T47D (cell line): Measurements from ENCODE around the gene MYO1B.

Experiments
- DNase-seq, 2 experiments: peaks; one replicate each; pipeline versions ENCODE4 v3.0.0 to v3.0.0-alpha.2; 2011 to 2012; ENCODE audit warnings: low read depth in 1 of 2, low spot score in 1 of 2
- JUND ChIP-seq: IDR thresholded peaks from 2 replicates; pipeline ENCODE4 v1.6.1; 2012; ENCODE audit warnings: low read depth
- in situ Hi-C: cut with HindIII; loops from 2 replicates; pipeline ENCODE4 v1.10.0; 2016; ENCODE audit warnings: low sequenced_read_pairs, low pct_unique_long_range_greater_than_20kb

MYO1B gene

DNA sequence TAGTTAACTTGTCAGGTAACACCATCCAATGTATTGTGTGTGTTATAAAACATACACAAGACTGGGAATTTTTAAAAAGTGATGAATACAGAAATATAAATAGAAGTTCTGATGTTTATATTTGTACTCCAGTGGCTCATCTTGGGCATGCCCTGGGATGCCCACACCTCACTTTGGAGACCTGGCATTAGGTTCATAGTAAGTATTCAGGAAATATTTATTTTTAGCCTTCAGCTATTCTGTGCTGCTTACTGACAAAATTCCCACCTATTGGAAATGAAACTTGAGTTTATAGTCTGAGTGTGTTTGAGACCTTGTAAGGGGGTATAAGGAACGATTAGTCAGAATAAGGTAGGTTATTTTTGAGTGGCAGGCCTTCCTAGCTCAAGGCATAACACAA, 67.5 kb downstream of the MYO1B start:
- no peak for DNase-seq
- in situ Hi-C loops, result no loop called here
- TF ChIP-seq JUND, result no peak

GRCh38 chr2:191314697-191315364, 69.6 kb downstream of the MYO1B start:
- no peak for TF ChIP-seq JUND
- no peak for DNase-seq
- in situ Hi-C loops, result no loop called here

DNA sequence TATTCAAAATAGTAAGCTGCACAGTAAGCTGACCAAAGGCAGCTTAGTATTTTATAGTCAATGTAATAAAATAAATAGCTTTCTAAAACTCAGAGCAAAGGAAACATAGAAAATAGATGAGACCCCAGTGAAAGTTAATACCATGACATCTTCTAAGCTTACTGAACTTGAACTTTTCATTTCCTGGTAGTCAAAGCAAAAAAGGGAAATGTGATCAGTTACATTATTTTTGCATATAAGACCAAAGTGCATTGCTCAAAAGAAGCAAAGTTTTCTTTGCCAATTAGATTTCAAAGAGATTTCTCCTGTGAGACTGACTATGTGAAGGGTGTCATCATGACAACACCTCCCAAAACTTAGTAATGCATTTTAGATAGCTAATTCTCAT, 70.2 kb downstream of the MYO1B start:
- no peak for TF ChIP-seq JUND
- in situ Hi-C loops, result no loop called here
- DNase-seq, result no peak

DNA sequence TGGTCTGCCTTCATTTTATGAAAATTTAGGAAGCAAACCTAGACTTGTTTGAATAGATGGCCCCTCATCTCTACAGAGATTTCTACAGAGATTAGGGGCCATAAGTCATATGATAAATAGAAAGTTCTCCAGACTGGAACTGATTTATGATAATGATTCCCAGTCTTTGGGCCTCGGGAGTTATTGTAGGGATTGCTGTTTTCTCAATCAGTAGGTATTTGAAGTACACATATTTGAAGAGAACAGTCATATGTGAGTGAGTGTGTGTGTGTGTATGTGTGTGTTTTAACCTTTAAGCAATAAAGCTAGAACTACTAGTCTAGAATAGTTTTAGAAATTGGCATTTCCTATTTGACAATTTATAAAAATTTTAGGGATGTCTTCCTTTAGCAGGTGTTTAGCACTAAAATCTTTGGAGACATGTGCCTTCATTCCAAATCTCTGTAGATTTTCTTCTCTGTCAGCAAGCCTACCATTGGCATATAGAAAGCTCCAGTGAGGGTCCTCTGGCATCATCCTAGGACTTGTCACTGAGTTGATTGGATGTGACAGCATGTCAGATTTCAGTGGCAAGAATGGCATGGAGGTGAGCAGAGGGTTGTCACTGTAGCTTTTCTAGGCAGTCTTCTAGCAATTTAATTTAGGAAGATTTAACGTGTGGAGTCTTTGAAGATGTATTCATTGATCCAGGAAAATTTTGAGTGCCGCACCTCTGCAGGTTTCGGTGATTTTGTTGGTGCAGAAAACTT, 71.2 kb downstream of the MYO1B start:
- no peak for DNase-seq
- no peak for TF ChIP-seq JUND
- in situ Hi-C loops, result no loop called here

- DNase-seq, result no peak
- no peak for TF ChIP-seq JUND
- in situ Hi-C loops, result no loop called here
These were observed 73.0 kb downstream of the MYO1B start for GRCh38 chr2:191318037-191318728.

- in situ Hi-C loops, result no loop called here
- DNase-seq, result peak in 1 of 2 experiments; percentile 69
- TF ChIP-seq JUND, result no peak
These were observed 73.5 kb downstream of the MYO1B start for GRCh38 chr2:191318729-191319078.

GRCh38 chr2:191319186-191319585, 74.0 kb downstream of the MYO1B start:
- in situ Hi-C loops, result no loop called here
- DNase-seq, result no peak
- no peak for TF ChIP-seq JUND

DNA sequence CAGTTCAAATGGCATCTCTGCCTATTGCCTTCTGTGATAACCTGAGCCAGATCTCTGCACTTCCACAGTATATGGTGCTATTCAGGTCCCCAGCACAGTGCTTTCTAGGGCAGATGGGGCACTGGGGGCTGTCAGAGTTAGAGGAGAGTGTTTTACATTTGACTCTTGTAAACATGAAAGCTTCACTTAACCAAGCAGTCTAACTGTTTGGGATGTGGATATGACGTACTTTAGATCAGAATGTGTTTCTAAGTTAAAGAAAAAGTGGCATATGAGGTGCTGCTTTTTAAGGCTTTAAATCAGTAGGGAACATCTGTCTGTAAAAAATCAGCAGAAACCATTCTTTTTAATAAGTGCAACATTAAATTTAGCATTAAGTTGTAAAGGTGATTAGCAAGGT, 75.7 kb downstream of the MYO1B start:
- DNase-seq, result no peak
- no peak for TF ChIP-seq JUND
- in situ Hi-C loops, result no loop called here

DNA sequence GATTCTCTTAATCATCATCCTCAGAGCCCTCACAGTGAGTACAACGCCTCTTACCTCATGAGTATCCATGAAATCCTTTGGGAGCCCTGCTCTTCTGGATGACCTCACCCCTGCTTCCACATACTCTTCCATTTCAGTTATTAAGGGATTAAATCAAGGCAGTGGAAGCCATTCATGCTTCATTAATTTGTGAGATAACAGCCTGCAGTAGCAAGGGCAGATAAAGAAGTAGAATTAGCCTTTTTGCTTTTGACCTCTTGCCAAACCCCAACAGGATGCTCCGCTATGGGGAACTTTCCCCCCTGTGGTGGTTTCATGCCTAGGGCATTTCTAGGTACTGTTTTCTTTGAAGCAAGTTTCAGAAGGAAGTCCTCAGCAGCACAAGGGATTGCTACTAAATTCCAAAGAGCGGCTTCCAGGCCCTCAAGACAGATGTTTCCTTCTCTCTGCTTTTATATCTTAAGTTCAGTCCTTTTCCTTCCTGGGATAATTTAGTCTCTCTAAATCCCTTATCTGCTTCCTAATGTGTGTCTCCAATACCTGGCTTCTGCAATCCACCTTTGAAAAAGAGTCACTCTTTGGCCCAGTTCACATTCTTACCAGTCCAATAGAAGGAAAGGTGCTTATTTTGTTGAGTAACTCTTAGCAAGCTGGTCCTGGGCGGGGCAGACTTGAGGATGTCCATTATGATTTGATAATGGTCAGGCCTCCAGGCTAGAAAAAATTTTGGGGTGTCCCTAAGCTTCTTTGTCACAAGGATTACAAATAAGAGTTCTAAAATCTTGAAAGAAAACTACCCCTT, 76.9 kb downstream of the MYO1B start:
- DNase-seq, result no peak
- TF ChIP-seq JUND, result no peak
- in situ Hi-C loops, result no loop called here

GRCh38 chr2:191322828-191323506, 77.8 kb downstream of the MYO1B start:
- in situ Hi-C loops, result no loop called here
- DNase-seq, result no peak
- TF ChIP-seq JUND, result no peak

DNA sequence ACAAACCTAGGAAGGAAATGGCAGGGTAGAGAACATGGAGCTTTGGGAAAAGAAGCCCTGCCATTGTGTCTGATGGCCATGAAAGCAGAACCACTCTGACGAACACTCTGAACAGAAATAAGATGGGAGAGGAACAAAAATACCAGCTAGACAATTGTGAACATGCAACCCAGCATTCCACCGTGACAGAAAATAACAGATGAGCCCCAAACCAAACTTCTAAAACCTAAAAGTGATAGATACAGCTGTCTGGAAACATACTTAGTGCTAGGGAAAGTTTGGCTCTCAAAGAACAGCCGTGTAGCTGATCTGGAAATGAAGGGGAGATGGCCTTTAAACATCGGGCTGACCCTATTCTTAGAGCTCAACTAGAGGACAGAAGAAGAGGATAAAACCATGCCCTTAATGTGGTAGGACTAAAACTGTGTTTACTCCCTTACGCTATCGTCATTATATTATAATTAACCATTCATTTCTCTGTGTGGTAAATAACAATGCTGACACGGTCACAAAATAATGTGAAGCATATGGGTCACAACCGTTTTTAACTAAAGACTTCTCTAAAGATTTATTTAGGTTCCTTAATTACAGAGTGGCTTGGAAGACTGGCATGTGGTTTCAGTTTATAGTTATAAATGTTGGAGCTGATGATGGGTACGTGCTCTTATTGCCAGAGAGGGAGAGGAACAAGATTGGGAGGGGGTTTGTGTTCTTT, 80.6 kb downstream of the MYO1B start:
- in situ Hi-C loops, result no loop called here
- no peak for TF ChIP-seq JUND
- DNase-seq, result no peak
